ENCODE results near the gene NFIB. TPM values are rescaled to one million over a fixed set of nuclear protein-coding genes. Genes with fewer than 3 reads are reported as not detected.

Gene NFIB
- total RNA-seq, 1 experiment from 2014 or later, result 18.6 TPM

DNA sequence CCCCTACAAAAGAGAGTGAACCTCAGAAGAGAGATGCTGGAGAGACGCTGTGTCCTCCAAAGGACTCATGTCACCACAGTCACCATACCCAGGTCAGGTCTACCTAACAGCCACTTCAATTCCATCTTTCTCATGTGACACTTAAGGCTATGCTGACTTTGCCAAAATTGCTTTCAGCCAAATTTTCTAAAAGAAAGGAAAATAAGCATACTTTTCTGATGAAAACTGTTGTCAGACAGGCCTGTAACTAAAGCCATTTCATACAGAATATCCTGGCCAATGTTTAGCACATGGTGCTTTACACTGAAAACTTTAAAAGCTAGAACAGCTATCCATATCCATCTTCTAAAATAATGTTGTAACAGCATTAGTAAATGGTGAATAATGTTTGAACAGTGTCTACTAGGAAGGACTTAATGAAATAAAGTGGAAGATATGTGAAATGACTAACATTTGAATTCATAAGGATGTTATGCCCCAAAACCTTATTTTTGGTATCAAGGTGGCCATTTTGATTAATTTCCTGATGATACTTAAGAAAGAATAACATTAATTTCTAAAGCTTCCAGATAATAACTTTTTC lies 97.2 kb downstream of the NFIB start:
- no peak for TF ChIP-seq EZH2phosphoT487 (IDR thresholded peaks at IDR 0.05; ENCODE audit: borderline replicate concordance, low read length)
- TF ChIP-seq, protein P1, sequence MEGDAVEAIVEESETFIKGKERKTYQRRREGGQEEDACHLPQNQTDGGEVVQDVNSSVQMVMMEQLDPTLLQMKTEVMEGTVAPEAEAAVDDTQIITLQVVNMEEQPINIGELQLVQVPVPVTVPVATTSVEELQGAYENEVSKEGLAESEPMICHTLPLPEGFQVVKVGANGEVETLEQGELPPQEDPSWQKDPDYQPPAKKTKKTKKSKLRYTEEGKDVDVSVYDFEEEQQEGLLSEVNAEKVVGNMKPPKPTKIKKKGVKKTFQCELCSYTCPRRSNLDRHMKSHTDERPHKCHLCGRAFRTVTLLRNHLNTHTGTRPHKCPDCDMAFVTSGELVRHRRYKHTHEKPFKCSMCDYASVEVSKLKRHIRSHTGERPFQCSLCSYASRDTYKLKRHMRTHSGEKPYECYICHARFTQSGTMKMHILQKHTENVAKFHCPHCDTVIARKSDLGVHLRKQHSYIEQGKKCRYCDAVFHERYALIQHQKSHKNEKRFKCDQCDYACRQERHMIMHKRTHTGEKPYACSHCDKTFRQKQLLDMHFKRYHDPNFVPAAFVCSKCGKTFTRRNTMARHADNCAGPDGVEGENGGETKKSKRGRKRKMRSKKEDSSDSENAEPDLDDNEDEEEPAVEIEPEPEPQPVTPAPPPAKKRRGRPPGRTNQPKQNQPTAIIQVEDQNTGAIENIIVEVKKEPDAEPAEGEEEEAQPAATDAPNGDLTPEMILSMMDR (conservative IDR thresholded peaks at IDR 0.05; ENCODE audit: low read depth, low read length), result no peak
- TF ChIP-seq EZH2 (IDR thresholded peaks at IDR 0.05; ENCODE audit: low read length, unreplicated experiment), result no peak
- intact Hi-C loops (cut with micrococcal nuclease), result no loop called here
- peak; percentile 57 for DNase-seq
- Histone ChIP-seq H4K20me1 (ENCODE audit: low read length) (no peaks in the 10 kb centered on the region), H3K9me3 (ENCODE audit: low read length) (no peaks in the 10 kb centered on the region), H3K4me2 (ENCODE audit: low read length) (peak overlapping the region; percentile 53), H3K79me2 (ENCODE audit: low read length) (peaks cover 80% of the 10 kb centered on the region), H3K27ac (ENCODE audit: low read length) (peak overlapping the region; percentile 69), H3K9ac (ENCODE audit: low read length) (no peak overlapping the region), H3K4me1 (ENCODE audit: insufficient read depth, low read length) (peaks cover 77% of the 10 kb centered on the region), H3K27me3 (ENCODE audit: low read length) (no peaks in the 10 kb centered on the region), H3K36me3 (ENCODE audit: low read depth, low read length) (no peaks in the 10 kb centered on the region), H3F3A (ENCODE audit: low read length, unreplicated experiment) (peaks cover 4% of the 10 kb centered on the region), H3K9me2 (replicated peaks; ENCODE audit: low read length) (no peaks in the 10 kb centered on the region), H2AFZ (ENCODE audit: low read length) (no peak overlapping the region; the same call in 1 of the 2 replicates), H3K4me3 (ENCODE audit: low read length) (no peak overlapping the region)
- ChIA-PET CTCF (no interaction called here), POLR2A (ENCODE audit: unreplicated experiment) (interaction anchor here (0.7 kb wide), 2 partner anchors 98 to 190 kb away, joined by 3 read pairs; no protein-coding TSS in a partner anchor)
- ATAC-seq, result peak; percentile 30; the same call in 1 of the 2 replicates
- no TSS peak for BruUV-seq (replicated peaks)

DNA sequence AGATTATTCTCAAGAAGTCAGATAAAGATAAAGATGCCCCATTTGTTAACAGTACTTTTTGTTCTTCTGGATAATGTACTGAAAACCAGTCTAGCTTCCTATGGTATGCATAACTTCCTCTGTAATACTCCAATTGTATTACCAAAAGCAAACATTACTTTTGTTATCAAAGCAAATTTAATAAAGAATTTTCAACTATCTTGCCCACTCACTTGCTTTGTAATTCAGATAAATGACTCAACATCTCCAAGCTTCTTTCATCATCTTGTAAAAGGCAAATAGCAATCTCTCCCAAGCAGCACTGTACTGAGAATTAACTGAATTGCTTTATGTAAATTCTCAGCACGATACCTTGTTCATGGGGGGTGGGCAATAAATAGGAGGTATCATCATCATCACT lies 98.3 kb downstream of the NFIB start:
- no peaks in the 10 kb centered on the region for H3K36me3 ChIP-seq (ENCODE audit: low read depth, low read length)
- H3K27ac ChIP-seq (ENCODE audit: low read length), result peak overlapping the region; percentile 69
- ATAC-seq (peak; percentile 48; the same call in 1 of the 2 replicates), DNase-seq (peak; percentile 69)
- H3K9ac ChIP-seq (ENCODE audit: low read length), result no peak overlapping the region
- H3K4me2 ChIP-seq (ENCODE audit: low read length), result peak overlapping the region; percentile 55
- no peaks in the 10 kb centered on the region for H4K20me1 ChIP-seq (ENCODE audit: low read length)
- BruUV-seq (replicated peaks), result no TSS peak
- H3K9me2 ChIP-seq (replicated peaks; ENCODE audit: low read length), result no peaks in the 10 kb centered on the region
- H3K27me3 ChIP-seq (ENCODE audit: low read length), result no peaks in the 10 kb centered on the region
- CTCF ChIA-PET, result no interaction called here
- TF ChIP-seq EZH2 (IDR thresholded peaks at IDR 0.05; ENCODE audit: low read length, unreplicated experiment) (no peak), EZH2phosphoT487 (IDR thresholded peaks at IDR 0.05; ENCODE audit: borderline replicate concordance, low read length) (no peak)
- TF ChIP-seq, protein P1 (conservative IDR thresholded peaks at IDR 0.05; ENCODE audit: low read depth, low read length), result no peak
- no peak overlapping the region for H2AFZ ChIP-seq (ENCODE audit: low read length)
- H3K4me1 ChIP-seq (ENCODE audit: insufficient read depth, low read length), result peaks cover 77% of the 10 kb centered on the region
- H3K79me2 ChIP-seq (ENCODE audit: low read length), result peaks cover 85% of the 10 kb centered on the region
- intact Hi-C loops (cut with micrococcal nuclease), result no loop called here
- H3K4me3 ChIP-seq (ENCODE audit: low read length), result no peak overlapping the region
- no peaks in the 10 kb centered on the region for H3K9me3 ChIP-seq (ENCODE audit: low read length)
- POLR2A ChIA-PET (ENCODE audit: unreplicated experiment), result no interaction called here
- H3F3A ChIP-seq (ENCODE audit: low read length, unreplicated experiment), result peaks cover 4% of the 10 kb centered on the region

DNA sequence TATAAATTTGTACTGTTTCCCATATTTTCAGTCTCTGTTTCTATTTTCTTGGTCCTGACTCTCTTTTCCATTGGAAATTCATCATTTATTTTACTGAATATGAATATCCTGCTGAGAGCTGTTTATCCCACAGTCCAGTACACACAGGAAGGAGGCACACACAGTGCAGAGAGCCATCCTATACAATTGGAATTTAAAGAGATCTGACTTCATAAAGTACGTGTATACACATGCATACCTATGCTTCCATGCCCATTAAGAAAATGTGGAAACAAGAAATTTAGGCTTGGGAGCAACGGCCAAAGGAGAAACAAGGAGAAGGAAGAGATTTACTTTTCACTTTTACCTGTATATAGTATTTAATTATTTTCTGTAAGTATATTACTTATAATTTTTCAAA lies 99.2 kb downstream of the NFIB start:
- H3K79me2 ChIP-seq (ENCODE audit: low read length), result peaks cover 85% of the 10 kb centered on the region
- ChIA-PET CTCF (no interaction called here), POLR2A (ENCODE audit: unreplicated experiment) (interaction anchor here (0.6 kb wide), 1 partner anchor 97 kb away, joined by 3 read pairs; no protein-coding TSS in a partner anchor)
- no peak for TF ChIP-seq EZH2 (IDR thresholded peaks at IDR 0.05; ENCODE audit: low read length, unreplicated experiment)
- no peak for TF ChIP-seq EZH2phosphoT487 (IDR thresholded peaks at IDR 0.05; ENCODE audit: borderline replicate concordance, low read length)
- TF ChIP-seq, protein P1 (conservative IDR thresholded peaks at IDR 0.05; ENCODE audit: low read depth, low read length), result no peak
- no peaks in the 10 kb centered on the region for H3K9me2 ChIP-seq (replicated peaks; ENCODE audit: low read length)
- no peaks in the 10 kb centered on the region for H3K9me3 ChIP-seq (ENCODE audit: low read length)
- H3K27me3 ChIP-seq (ENCODE audit: low read length), result no peaks in the 10 kb centered on the region
- H3K4me1 ChIP-seq (ENCODE audit: insufficient read depth, low read length), result peaks cover 77% of the 10 kb centered on the region
- peaks cover 4% of the 10 kb centered on the region for H3F3A ChIP-seq (ENCODE audit: low read length, unreplicated experiment)
- no TSS peak for BruUV-seq (replicated peaks)
- intact Hi-C loops (cut with micrococcal nuclease), result no loop called here
- no peak overlapping the region for H3K4me3 ChIP-seq (ENCODE audit: low read length)
- no peaks in the 10 kb centered on the region for H3K36me3 ChIP-seq (ENCODE audit: low read depth, low read length)
- no peak for ATAC-seq
- H3K4me2 ChIP-seq (ENCODE audit: low read length), result no peak overlapping the region
- H3K9ac ChIP-seq (ENCODE audit: low read length), result no peak overlapping the region
- no peak overlapping the region for H2AFZ ChIP-seq (ENCODE audit: low read length)
- DNase-seq, result no peak
- no peaks in the 10 kb centered on the region for H4K20me1 ChIP-seq (ENCODE audit: low read length)
- no peak overlapping the region for H3K27ac ChIP-seq (ENCODE audit: low read length)

Measured in PC-3 (cell line).